ENCODE data around the gene RNPS1. TPM values are rescaled to one million over a fixed set of nuclear protein-coding genes. Genes with fewer than 3 reads are reported as not detected.

RNPS1 gene
- total RNA-seq, 2 donors from 2014 or later = 94.5 to 157 TPM

DNA sequence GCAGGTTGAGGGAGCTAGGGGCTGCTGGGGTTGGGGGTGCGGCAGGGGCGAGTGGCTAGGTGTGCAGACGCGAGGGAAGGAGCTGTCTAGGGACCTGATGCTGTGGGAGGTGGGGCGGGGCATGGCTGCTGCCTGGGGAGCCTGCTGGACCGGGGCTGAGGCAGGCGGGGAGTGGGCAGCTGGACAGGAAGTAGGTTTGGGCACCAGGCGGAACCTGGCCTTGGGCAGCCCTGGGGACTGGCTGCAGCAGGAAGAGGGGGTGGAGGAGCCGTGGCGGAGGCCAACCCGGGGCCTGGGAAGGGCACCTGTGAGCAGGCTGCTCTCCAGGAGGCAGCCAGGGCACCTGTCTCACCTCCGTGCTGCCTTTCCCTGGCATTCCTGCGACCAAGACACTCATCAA is 37.5 kb downstream of the RNPS1 start:
- Histone ChIP-seq H3K4me3 (no peak overlapping the region), H3K27ac (no peak overlapping the region), H3K36me3 (peaks cover 62% of the 10 kb centered on the region), H3K9me3 (no peaks in the 10 kb centered on the region), H3K4me1 (ENCODE audit: control insufficient read depth in 1 of 2, low read depth in 2 of 2) (no peaks in the 10 kb centered on the region), H3K27me3 (replicated peaks; ENCODE audit: insufficient read depth) (no peaks in the 10 kb centered on the region)
- TF ChIP-seq, protein P1, sequence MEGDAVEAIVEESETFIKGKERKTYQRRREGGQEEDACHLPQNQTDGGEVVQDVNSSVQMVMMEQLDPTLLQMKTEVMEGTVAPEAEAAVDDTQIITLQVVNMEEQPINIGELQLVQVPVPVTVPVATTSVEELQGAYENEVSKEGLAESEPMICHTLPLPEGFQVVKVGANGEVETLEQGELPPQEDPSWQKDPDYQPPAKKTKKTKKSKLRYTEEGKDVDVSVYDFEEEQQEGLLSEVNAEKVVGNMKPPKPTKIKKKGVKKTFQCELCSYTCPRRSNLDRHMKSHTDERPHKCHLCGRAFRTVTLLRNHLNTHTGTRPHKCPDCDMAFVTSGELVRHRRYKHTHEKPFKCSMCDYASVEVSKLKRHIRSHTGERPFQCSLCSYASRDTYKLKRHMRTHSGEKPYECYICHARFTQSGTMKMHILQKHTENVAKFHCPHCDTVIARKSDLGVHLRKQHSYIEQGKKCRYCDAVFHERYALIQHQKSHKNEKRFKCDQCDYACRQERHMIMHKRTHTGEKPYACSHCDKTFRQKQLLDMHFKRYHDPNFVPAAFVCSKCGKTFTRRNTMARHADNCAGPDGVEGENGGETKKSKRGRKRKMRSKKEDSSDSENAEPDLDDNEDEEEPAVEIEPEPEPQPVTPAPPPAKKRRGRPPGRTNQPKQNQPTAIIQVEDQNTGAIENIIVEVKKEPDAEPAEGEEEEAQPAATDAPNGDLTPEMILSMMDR (IDR thresholded peaks at IDR 0.05) = no peak
- ATAC-seq (ENCODE audit: insufficient number of reproducible peaks, low FRiP score, low read depth) = no peak
- no peak for DNase-seq (ENCODE audit: low spot score)

DNA sequence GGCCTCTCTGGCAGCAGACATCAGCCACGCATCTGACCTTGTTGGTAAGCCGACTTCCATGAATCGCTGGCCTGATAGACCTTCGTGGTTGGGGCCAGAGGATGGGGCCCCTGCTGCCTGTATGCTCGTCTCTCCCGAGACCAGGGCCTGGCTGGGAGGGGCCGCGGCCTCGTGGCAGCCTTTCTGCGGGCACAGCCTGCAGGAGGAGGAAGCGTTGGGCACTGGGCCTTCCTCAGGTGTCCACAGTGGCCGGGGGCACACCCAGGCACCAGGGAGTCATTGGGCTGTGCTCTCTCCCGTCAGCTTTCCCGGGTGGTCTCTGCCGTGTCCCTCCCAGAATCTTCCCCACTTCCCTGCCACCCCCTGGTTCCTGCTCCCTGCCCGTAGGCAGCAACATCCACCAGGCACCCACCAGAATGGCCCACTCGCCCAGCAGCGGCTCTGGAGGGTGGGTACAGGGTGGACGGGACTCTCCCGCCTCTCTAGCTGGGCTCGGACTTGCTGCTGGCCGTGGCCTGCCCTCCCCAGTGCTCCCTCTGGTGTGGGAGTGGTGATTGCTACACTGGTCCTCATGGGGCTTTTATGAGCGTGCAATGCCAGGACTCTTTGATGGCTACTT is 38.2 kb downstream of the RNPS1 start:
- Histone ChIP-seq H3K9me3 (no peaks in the 10 kb centered on the region), H3K4me3 (no peak overlapping the region), H3K27ac (no peak overlapping the region), H3K27me3 (replicated peaks; ENCODE audit: insufficient read depth) (no peaks in the 10 kb centered on the region), H3K4me1 (ENCODE audit: control insufficient read depth in 1 of 2, low read depth in 2 of 2) (peaks cover 5 to 6% of the 10 kb centered on the region in 2 donors), H3K36me3 (peaks cover 55% of the 10 kb centered on the region)
- TF ChIP-seq, protein P1 (IDR thresholded peaks at IDR 0.05) = no peak
- no peak for DNase-seq (ENCODE audit: low spot score)
- no peak for ATAC-seq (ENCODE audit: insufficient number of reproducible peaks, low FRiP score, low read depth)

DNA sequence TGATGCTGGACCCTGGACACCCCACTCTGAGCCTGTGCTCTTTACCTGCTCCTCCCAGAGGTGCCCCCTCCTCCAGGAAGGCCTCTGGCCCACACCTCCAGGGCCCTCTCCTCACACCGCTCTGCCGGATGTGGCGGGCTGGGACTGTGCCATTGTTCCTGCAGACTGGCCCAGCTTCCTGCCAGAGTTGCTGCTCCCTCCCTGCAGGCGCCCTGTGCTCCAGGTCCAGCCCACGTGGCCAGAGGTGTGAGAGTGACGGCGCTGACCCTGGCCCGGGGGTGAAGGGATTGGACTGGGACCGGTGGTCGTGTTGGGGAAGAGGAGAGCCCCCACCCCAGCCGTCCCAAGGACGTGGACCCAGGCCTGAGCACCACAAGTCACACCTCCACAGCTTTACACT is 38.8 kb downstream of the RNPS1 start:
- Histone ChIP-seq H3K9me3 (no peaks in the 10 kb centered on the region), H3K4me1 (ENCODE audit: control insufficient read depth in 1 of 2, low read depth in 2 of 2) (peaks cover 11 to 13% of the 10 kb centered on the region in 2 donors), H3K27me3 (replicated peaks; ENCODE audit: insufficient read depth) (no peaks in the 10 kb centered on the region), H3K4me3 (no peak overlapping the region), H3K27ac (no peak overlapping the region), H3K36me3 (peaks cover 50% of the 10 kb centered on the region)
- ATAC-seq (ENCODE audit: insufficient number of reproducible peaks, low FRiP score, low read depth) (no peak), DNase-seq (ENCODE audit: low spot score) (no peak)
- TF ChIP-seq, protein P1 (IDR thresholded peaks at IDR 0.05) = no peak

DNA sequence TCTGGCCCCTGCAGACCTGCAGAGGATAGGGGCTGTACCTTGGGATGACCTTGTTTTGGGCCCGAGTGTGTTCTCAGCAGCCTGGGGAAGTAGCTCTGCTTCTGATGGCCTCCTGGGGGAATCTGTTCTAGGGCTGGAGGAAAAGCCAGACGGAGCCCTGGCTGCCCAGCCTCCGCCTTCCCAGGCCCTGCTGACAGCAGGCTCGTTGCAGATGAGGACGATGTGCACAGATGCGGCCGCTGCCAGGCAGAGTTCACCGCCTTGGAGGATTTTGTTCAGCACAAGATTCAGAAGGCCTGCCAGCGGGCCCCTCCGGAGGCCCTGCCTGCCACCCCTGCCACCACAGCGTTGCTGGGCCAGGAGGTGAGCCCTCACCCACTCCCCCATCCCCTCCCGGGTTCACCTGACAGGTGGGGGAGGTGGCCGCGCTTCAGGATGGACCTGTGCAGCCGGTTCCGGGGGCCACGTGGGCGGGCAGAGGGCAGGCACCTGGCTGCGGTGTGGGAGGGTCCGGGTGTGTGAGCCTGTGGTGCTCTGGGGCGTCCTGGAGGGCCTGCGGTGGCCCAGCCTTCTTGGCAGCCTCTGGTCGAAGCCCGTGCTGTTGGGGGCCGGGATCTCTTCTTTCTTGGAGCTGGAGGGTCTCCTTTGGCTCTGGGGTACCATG is 39.6 kb downstream of the RNPS1 start:
- no peak for ATAC-seq (ENCODE audit: insufficient number of reproducible peaks, low FRiP score, low read depth)
- peaks cover 42% of the 10 kb centered on the region for H3K36me3 ChIP-seq
- TF ChIP-seq, protein P1 (IDR thresholded peaks at IDR 0.05) = no peak
- no peak overlapping the region for H3K27ac ChIP-seq
- no peak overlapping the region for H3K4me3 ChIP-seq
- no peaks in the 10 kb centered on the region for H3K9me3 ChIP-seq
- no peaks in the 10 kb centered on the region for H3K27me3 ChIP-seq (replicated peaks; ENCODE audit: insufficient read depth)
- DNase-seq (ENCODE audit: low spot score) = no peak
- peaks cover 12 to 14% of the 10 kb centered on the region in 2 donors for H3K4me1 ChIP-seq (ENCODE audit: control insufficient read depth in 1 of 2, low read depth in 2 of 2)

DNA sequence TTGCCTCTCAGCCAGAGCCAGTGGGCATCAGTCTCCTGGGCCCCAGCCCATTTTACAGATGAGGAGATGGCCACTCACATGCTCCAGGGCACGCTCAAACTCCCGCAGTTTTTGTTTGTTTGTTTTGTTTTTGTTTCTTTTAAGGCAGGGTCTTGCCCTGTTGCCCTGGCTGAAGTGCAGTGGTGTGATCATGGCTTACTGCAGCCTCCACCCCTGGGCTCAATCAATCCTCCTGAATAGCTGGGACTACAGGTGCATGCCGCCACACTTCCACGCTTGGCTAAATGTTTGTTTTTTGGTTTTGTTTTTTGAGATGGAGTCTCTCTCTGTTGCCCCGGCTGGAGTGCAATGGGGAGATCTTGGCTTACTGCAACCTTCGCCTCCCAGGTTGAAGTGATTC is 41.0 kb downstream of the RNPS1 start:
- H3K9me3 ChIP-seq = no peaks in the 10 kb centered on the region
- TF ChIP-seq, protein P1 (IDR thresholded peaks at IDR 0.05) = no peak
- no peak for DNase-seq (ENCODE audit: low spot score)
- no peak overlapping the region for H3K27ac ChIP-seq
- no peaks in the 10 kb centered on the region for H3K27me3 ChIP-seq (replicated peaks; ENCODE audit: insufficient read depth)
- H3K4me3 ChIP-seq = no peak overlapping the region
- H3K36me3 ChIP-seq = peaks cover 29% of the 10 kb centered on the region
- H3K4me1 ChIP-seq (ENCODE audit: control insufficient read depth in 1 of 2, low read depth in 2 of 2) = peaks cover 12 to 14% of the 10 kb centered on the region in 2 donors
- no peak for ATAC-seq (ENCODE audit: insufficient number of reproducible peaks, low FRiP score, low read depth)
